NCI-H524 treated with DMSO at 0.1 percent for 48 hours (cell line): ENCODE measurements around the gene TMEM255B.

Source experiments
- DNase-seq: peaks from one replicate; lab custom pipeline; 2025; lab: John Stamatoyannopoulos, UW

Gene TMEM255B

DNA sequence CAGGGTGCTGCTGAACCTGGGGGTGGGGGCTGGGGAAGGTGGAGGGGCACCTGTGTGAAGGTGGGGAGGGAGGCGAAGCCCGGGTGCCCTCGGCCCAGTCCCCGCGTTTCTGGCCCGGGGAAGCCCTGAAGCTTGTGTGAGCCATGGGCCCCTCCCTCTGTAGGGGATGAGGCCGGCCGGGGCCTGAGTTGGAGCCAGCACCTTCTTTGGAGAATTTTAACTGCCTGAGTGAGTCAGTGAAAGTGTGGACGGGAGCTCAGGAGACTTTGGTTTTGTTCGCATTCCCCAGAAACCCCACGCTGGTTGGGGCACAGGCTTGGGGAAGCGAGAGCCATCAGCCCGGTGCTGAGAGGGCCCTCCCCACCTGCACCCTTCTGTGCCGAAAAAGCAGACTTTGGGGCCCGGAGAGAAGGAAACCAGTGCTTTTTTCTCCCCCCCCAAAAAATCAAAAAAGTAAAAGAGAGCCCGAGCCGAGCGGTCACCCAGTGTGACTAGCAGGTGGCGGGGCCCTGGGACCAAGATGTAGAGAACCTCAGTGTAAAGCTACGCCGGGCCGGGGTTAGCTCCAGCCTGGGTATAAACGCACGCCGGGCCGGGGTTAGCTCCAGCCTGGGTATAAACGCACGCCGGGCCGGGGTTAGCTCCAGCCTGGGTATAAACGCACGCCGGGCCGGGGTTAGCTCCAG is 45.1 kb downstream of the TMEM255B start:
- no peak for DNase-seq

DNA sequence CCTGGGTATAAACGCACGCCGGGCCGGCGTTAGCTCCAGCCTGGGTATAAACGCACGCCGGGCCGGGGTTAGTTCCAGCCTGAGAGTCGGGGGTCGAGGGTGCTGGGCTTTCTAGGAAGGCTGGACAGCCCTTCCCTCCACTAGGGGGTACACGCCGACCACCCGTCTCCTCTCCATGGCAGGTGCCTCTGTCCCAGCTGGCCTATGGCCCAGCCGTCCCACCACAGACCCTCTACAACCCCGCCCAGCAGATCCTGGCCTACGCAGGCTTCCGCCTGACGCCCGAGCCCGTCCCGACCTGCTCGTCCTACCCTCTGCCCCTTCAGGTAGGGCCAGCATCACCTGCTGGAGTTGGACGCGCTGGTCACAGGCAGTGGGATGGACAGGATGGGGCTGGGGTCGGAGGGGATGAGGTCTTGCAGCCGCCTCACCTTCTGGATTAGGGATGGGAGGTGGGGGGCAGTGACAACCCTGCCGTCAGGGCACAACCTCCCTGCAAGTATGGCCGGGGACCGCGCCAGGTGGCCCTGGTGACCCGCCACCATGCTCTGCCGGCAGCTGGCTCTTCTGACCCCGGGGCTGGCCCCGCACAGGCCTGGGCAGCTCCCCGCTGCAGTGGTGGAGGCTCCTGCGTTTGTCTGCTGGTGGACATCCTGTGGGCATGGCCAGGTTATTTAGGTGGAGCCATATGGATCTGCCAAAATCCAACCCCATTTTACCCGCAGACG is 45.8 kb downstream of the TMEM255B start:
- DNase-seq = no peak

DNA sequence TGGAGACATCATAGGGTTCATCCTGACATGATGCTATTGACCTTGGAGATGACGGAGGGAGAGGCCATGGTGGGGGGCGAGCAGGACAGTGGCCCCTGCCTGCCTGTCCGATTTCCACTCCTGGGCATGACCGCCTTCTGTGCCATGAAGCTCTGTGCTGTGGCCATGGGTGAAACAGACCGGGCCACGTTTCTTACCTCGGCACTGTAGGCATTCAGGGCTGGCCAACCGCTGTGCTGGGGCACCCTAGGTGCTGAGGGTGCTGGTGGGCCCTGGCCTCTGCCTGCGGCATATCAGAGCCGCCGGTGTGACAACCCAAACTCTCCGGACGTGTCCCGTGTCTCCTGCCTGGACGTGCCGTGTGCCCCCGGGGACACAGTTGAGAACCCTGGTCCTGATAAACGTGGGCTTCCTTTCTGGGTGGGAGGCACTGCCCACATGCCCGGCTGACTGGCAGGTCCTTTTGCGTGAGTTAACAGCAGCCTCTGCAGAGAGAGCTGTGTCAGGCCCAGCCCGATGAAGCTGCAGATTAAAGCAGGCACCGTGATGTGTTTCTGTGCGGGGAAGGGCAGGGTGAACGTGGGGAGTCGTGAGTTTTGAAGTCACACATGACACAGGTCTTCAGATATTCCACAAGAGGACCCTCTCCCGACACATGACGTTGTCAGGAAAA is 46.5 kb downstream of the TMEM255B start:
- DNase-seq = no peak

DNA sequence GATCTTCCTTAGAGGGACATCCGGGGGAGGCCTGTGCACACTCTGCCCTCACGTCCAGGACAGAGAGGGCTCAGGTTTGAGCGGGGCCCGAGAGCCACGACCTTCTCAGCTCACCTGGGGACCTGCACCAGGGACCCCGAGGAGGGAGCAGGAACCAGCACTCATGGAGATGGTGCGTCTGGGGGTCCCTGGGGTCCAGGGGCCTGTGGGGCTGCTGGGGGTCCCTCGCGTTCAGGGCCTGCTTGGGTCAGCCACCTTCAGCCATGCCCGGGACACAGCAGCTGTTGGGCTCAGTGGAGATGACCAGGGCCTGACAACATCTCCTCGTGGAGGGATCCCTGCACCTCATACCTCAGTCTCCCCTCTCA is 47.1 kb downstream of the TMEM255B start:
- no peak for DNase-seq

DNA sequence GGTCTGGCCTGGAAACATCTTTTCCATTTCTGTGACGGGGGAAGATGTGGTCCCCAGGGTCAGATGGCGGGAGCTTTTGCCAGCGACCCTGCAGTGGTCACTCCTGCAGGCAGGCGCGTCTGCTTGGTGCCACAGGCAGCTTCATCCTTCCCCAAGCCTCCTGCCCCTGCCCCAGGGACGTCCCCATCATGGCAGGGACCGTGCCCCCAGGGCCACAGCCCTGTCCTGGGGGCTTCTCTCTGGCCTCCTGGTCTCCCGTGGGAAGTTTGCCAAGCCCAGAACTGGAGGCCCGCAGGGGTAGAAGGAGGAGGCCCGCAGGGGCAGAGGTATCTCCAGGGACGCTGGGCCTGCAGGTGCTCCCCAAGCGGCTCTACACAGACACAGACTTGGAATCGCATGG is 47.5 kb downstream of the TMEM255B start:
- DNase-seq = no peak

DNA sequence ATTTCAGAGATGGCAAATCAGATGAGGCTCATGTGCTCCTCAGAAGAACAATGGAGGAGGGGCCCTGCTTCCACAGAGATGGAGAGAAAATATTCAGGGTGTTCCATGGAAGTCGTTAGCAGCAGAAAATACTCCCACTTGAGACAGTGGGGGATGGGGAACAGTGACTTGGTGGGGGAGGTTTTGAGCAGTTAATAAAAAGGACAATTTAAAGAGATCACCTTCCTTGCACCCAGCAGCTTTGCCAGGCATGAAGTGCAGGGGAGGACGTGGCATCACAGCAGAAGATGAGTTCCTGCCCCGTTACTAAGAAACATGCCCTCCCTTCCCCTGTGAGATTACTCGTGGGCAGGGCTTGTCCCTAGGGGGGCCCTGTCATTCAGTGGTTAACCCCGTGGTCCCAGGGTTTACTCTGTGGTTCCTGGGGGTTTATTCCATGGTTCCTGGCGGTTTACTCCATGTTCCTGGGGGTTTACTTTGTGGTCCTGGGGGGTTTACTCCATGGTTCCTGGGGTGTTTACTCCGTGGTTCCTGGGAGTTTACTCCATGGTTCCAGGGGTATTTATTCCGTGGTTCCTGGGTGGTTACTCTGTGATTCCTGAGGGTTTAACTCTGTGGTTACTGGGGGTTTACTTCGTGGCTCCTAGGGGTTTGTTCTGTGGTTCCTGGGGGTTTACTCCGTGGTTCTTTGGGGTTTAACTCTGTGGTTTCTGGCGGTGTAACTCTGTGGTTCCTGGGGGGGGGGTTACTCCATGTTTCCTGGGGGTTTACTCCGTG is 49.2 kb downstream of the TMEM255B start:
- no peak for DNase-seq

DNA sequence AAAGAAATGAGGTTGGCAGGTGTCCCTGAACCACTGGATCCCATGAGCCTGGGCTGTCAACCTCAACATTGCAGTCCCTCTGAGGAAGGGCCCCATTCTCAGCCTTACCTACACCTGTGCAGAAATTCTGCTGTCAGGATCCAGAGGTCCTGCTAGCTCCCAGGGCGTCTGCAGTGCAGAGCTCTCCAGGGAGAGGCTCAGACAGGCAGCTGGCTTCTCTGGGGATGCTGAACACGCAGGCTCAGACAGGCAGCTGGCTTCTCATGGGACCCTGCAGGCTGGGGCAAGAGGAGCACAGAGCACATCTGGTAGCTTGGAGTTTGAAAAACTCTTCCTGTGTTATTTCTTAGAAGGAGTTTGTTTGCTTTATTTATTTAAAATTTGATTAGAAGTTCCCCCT is 50.9 kb downstream of the TMEM255B start:
- DNase-seq = no peak

DNA sequence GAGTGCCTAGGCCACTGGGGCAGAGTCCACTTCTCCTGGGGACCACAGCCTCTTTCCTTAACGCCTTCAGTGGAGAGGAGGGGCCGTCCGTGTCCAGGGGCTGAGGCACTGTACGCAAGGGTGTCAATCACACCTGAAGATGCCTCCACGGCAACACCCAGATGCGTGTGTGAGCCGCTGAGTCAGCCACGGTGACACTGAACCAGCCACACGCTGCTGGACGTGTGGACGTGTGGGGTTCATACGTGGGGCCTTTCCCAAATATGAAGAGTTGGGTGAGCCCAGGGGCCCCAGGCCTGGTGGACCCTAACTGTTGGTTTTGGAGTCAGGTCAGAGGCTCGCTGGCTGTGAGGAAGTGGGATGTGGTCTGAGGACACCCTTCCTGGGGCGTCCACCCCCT is 51.6 kb downstream of the TMEM255B start:
- no peak for DNase-seq

DNA sequence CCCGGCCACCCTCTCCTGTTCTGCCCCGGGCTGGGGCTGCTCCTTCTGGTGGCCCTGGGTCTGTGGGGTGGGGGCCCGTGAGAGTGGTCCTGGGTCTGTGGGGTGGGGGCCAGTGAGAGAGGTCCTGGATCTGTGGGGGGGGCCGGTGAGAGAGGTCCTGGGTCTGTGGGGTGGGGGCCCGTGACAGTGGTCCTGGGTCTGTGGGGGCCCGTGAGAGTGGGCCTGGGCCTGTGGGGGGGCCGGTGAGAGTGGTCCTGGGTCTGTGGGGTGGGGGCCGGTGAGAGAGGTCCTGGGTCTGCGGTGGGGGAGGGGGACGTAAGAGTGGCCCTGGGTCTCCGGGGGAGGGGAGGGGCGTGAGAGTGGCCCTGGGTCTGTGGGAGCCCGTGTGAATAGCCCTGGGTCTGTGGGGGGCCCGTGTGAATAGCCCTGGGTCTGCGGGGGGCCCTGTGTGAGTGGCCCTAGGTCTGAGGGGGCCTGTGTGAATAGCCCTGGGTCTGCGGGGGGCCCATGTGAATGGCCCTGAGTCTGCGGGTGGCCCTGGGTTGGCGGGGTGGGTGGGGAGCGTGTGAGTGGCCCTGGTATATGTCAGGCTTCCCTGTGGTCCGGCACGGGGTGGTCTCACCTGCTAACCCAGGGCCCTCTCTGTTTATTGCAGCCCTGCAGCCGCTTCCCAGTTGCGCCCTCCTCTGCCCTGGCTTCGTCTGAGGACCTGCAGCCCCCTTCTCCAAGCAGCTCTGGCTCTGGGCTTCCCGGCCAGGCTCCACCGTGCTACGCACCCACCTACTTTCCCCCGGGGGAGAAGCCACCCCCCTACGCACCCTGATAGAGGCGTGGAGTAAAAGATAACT is 52.3 kb downstream of the TMEM255B start:
- DNase-seq = no peak

DNA sequence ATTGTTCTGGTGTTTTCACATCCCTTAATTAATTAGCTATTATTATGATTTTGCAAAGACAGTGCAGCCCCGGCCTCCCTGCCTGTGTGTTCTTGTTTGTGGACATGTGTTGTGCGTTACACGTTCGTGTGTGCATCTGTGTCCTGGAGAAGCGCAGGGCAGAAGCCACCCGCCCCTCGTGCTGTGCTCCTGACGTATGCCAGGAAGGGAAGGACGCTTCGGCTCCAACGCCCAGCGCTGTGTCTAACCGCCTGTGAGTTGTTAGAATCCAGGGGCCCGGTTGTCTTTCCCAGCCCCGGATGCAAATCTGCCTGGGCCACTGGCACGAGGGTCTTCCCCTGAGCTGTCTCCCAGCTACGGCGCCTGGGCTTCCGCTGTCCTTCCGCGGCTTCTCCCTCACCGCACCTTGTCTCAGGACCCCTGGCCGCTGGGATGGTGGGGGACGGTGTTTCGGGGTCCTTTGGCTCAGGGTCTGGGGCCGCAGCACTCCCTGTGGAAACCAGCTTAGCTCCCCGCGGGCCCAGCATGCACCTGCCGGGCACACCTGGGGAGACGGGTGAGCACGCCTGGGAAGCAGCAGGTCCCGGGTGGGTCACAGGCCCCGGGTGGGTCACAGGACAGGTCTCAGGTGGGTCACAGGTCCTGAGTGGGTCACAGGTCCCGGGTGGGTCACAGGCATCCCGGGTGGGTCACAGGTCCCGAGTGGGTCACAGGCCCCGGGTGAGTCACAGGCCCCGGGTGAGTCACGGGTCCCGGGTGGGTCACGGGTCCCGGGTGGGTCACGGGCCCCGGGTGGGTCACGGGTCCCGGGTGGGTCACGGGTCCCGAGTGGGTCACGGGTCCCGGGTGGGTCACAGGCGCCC is 53.4 kb downstream of the TMEM255B start:
- DNase-seq = no peak

DNA sequence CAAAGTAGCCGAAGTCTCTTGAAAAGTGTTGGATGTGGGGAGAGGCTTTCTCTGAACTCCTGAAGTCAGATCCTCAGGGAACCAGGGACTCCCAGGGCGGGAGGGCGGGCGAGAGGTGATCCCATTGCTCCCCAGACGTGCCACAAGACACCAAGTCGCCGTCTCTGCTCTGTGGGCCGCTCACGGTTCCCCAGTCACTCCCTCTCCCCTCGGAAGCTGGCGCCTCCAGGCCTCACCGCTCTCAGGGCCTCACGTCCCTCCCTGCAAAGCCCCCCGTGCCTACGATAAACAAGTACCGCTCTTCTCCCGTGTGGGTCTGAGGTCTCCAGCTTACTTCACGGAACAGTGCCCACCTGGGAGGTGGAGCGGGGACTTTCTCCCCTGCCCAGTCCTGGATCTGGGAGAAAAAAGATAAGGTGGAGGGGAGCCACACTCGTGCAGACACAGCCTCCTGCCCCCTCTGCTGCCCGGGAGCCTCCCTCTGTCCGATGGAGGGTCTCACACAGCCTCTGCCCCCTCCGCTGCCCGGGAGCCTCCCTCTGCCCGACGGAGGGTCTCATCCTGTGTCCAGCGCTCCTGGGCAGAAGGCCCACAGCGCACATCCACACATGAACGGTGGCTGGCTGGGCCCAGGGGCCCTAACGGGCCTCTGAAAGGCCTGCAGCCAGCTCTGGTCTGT is 54.2 kb downstream of the TMEM255B start:
- no peak for DNase-seq

DNA sequence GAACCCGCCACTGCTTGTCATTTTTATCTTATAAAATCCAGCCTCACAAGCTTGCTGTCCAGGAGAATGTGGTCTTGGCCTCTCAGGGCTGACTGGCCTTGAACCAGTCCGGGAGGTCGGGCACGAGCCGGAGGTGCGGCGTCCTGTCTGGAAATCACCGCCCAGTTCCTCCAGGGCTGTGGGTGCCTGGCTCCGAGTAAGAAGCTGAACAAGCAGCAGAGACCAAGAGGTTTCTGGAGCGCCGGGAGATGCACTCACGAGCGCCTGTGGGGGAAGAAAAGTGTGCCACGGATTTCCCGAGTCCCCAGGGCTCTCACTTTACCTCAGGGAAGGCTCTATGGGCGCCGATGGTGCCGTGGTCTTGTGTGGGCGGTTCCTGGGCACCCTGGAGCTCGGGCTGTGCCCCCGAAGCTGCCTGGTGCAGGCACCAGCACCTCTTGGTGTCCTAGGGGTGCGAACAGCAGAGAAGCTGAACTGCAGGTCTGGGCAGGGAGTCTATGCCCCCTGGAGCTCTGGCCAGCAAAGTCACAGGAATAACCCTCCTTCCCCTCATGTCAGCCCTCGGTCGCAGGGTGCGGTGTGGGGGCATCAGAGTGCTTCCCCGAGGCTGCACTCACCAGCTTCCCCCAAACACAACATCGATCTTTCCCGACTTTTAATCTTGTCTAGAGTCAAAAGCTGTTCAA is 54.9 kb downstream of the TMEM255B start:
- no peak for DNase-seq

DNA sequence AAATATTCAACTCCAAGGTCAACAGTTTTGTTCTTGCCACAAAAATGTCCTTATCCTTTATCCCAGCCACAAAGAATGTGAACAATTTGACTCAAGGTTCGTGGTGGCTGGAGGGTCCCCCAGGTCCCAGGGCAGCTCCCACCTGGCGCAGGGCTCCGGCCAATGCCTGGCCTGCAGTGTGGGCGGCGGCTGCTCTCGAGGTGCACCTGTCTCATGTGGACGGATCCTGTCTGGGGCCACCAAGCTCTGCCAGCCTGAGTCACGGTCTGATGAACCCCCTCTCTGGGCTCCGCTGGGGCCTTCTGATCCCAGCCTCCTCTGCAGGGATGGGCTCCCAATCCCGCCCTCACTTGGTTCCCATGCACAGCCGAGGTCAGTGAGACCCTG is 55.4 kb downstream of the TMEM255B start:
- no peak for DNase-seq

DNA sequence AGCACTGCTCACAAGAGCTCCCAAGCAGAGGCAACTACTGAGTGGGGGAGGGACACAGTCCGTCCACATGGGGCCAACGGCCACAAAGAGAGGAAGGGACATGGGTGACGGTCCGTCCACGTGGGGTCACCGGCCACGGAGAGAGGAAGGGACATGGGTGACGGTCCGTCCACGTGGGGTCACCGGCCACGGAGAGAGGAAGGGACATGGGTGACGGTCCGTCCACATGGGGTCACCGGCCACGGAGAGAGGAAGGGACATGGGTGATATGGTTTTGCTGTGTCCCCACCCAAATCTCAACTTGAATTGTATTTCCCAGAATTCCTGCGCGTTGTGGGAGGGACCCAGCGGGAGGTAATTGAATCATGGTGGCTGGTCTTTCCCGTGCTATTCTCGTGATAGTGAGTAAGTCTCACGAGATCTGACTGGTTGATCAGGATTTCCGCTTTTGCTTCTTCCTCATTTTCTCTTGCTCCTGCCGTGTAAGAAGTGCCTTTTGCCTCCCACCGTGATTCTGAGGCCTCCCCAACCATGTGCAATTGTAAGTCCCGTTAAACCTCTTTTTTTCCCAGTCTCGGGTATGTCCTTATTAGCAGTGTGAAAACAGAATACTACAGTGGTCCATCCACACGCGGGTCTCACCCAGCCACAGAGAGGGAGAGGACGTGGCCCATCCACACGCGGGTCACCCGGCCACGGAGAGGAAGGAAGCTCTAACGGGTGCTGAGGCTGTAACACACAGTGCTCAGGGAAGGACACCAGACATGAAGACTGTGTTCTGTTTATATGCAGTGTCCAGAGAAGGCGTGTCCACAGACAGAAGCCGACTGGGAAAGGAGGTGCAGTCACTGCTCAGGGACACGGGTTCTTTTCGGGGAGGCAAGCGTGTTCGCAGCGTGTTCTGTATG is 56.4 kb downstream of the TMEM255B start:
- no peak for DNase-seq

DNA sequence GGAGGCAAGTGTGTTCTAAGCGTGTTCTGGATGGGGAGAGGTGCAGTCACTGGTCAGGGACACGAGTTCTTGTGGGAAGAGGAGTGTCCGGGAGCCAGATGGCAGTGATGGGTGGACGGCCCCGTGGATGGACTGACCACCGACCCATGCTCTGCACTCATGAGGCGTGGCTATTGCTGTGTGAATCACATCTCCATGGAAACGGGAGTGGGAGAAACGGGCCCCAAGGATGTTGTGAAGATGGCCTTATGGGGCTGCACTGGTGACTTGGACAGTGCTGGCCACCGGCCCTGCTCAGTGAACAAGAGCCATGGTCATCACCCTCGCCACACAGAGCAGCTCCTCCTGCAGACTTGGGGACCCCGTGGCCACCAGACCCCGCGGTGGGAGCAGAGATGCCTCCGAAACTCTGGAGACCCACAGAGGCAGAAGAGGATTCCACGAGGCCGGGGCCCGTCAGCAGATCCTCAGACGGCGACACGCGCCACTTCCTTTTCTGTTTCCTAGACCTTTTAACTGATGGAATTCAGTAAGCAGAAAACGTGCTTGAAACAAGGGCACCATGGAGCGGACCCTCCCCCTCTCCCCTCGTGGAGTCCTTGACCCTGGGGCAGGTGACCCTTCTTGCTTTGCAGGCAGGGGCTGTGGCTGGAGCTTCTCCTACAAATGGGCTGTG is 57.4 kb downstream of the TMEM255B start:
- DNase-seq = no peak

DNA sequence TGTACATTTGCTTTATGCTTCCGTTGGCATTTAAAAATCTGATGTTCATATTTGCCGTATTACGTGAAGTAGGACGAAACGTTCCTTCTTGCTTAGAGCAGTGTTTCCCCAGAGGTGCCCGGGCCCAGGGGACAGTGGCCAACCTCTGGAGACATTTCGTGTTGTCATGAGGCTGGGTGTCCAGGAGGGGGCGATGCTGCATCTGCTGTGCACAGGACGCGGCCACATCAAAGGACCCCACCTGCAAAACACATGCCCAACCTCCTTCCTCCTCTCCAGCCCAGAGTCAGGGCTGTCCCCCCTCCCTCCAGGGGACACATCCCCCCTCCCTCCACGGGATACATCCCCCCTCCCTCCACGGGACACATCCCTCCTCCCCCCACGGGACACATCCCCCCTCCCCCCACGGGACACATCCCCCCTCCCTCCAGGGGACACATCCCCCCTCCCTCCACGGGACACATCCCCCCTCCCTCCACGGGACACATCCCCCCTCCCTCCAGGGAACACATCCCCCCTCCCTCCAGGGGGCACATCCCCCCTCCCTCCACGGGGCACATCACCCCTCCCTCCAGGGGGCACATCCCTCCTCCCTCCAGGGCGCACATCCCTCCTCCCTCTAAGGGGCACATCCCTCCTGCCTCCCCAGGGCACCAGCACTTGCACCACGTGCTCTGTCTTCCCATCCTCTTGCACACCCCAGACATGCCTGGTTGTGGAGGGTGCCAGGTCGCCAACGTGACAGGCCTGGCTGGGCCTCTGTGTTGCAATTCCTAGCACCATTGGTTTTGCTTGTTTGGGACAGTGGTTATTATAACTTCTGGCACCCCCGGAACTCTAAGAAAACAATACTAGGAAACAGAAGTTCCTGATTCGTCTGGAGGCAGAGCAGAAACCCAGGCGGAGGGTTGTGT is 58.2 kb downstream of the TMEM255B start:
- DNase-seq = no peak
